ENCODE data around the gene HAUS3.

The HAUS3 gene

GRCh38 chr4:2258091-2259035 lies 16.4 kb upstream of the HAUS3 start:
- H3K36me3 ChIP-seq (ENCODE audit: control insufficient read depth, insufficient read depth, low read length): peaks cover 10% of the 10 kb centered on the region
- peak overlapping the region; percentile 33 for H3K27ac ChIP-seq (ENCODE audit: low read depth, low read length)
- no peak overlapping the region for H3K9ac ChIP-seq (ENCODE audit: low read length)
- H3K4me1 ChIP-seq (ENCODE audit: control insufficient read depth, insufficient read depth, low read length): peaks cover 36% of the 10 kb centered on the region
- peak overlapping the region; percentile 3 for H3K4me3 ChIP-seq (ENCODE audit: low read length)
- H3K27me3 ChIP-seq (ENCODE audit: control insufficient read depth, insufficient read depth, low read length): no peaks in the 10 kb centered on the region

- no peak overlapping the region for H3K9ac ChIP-seq (ENCODE audit: low read length)
- H3K27me3 ChIP-seq (ENCODE audit: control insufficient read depth, insufficient read depth, low read length): no peaks in the 10 kb centered on the region
- H3K4me3 ChIP-seq (ENCODE audit: low read length): no peak overlapping the region
- peak overlapping the region; percentile 81 for H3K27ac ChIP-seq (ENCODE audit: low read depth, low read length)
- H3K4me1 ChIP-seq (ENCODE audit: control insufficient read depth, insufficient read depth, low read length): peaks cover 34% of the 10 kb centered on the region
- peaks cover 17% of the 10 kb centered on the region for H3K36me3 ChIP-seq (ENCODE audit: control insufficient read depth, insufficient read depth, low read length)
Measured at GRCh38 chr4:2257361-2258081, 15.6 kb upstream of the HAUS3 start.

GRCh38 chr4:2256781-2257191 lies 14.9 kb upstream of the HAUS3 start:
- Histone ChIP-seq H3K27me3 (ENCODE audit: control insufficient read depth, insufficient read depth, low read length) (no peaks in the 10 kb centered on the region), H3K4me1 (ENCODE audit: control insufficient read depth, insufficient read depth, low read length) (peaks cover 34% of the 10 kb centered on the region), H3K27ac (ENCODE audit: low read depth, low read length) (peak overlapping the region; percentile 81), H3K36me3 (ENCODE audit: control insufficient read depth, insufficient read depth, low read length) (peaks cover 22% of the 10 kb centered on the region), H3K4me3 (ENCODE audit: low read length) (peak overlapping the region; percentile 23), H3K9ac (ENCODE audit: low read length) (no peak overlapping the region)

GRCh38 chr4:2256156-2256731 lies 14.3 kb upstream of the HAUS3 start:
- no peak overlapping the region for H3K9ac ChIP-seq (ENCODE audit: low read length)
- peak overlapping the region; percentile 23 for H3K4me3 ChIP-seq (ENCODE audit: low read length)
- H3K4me1 ChIP-seq (ENCODE audit: control insufficient read depth, insufficient read depth, low read length): peaks cover 34% of the 10 kb centered on the region
- H3K36me3 ChIP-seq (ENCODE audit: control insufficient read depth, insufficient read depth, low read length): peaks cover 23% of the 10 kb centered on the region
- H3K27ac ChIP-seq (ENCODE audit: low read depth, low read length): peak overlapping the region; percentile 81
- no peaks in the 10 kb centered on the region for H3K27me3 ChIP-seq (ENCODE audit: control insufficient read depth, insufficient read depth, low read length)

DNA sequence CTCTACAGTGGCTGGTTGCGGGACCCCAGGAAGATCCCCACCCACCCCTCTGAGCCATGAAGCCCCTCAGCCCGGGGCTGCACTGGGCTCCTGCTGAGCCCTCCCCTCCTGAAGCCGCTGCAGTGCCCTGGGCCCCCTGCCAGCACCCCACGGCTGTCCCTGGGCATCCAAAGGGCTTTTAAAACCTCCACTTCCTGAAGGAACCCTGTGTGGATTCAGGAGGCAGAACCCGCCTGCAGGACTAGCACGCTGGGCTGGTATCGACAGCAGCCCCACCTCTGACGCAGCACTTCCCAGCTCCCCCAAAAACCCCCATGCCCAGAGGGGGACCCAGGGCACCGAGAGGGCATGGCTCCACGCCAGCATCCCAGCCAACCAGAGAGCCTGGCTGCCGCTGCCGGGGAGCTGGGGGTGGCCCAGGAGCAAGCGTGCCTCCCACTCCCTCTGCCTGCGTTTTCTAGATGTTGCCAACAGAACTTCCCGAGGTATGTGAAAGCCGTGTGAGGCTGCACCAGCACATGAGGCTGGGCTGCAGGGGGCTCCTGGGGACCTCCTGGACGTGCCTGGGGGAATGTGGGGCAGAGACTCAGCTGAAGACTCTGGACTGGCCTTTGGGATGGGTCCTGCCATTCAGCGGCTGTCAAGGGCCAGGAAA lies 13.7 kb upstream of the HAUS3 start:
- Histone ChIP-seq H3K4me3 (ENCODE audit: low read length) (peak overlapping the region; percentile 23), H3K9ac (ENCODE audit: low read length) (no peak overlapping the region), H3K36me3 (ENCODE audit: control insufficient read depth, insufficient read depth, low read length) (peaks cover 27% of the 10 kb centered on the region), H3K27me3 (ENCODE audit: control insufficient read depth, insufficient read depth, low read length) (no peaks in the 10 kb centered on the region), H3K4me1 (ENCODE audit: control insufficient read depth, insufficient read depth, low read length) (peaks cover 34% of the 10 kb centered on the region), H3K27ac (ENCODE audit: low read depth, low read length) (peak overlapping the region; percentile 81)

- no peaks in the 10 kb centered on the region for H3K27me3 ChIP-seq (ENCODE audit: control insufficient read depth, insufficient read depth, low read length)
- peak overlapping the region; percentile 81 for H3K27ac ChIP-seq (ENCODE audit: low read depth, low read length)
- H3K36me3 ChIP-seq (ENCODE audit: control insufficient read depth, insufficient read depth, low read length): peaks cover 34% of the 10 kb centered on the region
- peaks cover 34% of the 10 kb centered on the region for H3K4me1 ChIP-seq (ENCODE audit: control insufficient read depth, insufficient read depth, low read length)
- no peak overlapping the region for H3K4me3 ChIP-seq (ENCODE audit: low read length)
- no peak overlapping the region for H3K9ac ChIP-seq (ENCODE audit: low read length)
Measured at GRCh38 chr4:2254665-2255500, 13.0 kb upstream of the HAUS3 start.

DNA sequence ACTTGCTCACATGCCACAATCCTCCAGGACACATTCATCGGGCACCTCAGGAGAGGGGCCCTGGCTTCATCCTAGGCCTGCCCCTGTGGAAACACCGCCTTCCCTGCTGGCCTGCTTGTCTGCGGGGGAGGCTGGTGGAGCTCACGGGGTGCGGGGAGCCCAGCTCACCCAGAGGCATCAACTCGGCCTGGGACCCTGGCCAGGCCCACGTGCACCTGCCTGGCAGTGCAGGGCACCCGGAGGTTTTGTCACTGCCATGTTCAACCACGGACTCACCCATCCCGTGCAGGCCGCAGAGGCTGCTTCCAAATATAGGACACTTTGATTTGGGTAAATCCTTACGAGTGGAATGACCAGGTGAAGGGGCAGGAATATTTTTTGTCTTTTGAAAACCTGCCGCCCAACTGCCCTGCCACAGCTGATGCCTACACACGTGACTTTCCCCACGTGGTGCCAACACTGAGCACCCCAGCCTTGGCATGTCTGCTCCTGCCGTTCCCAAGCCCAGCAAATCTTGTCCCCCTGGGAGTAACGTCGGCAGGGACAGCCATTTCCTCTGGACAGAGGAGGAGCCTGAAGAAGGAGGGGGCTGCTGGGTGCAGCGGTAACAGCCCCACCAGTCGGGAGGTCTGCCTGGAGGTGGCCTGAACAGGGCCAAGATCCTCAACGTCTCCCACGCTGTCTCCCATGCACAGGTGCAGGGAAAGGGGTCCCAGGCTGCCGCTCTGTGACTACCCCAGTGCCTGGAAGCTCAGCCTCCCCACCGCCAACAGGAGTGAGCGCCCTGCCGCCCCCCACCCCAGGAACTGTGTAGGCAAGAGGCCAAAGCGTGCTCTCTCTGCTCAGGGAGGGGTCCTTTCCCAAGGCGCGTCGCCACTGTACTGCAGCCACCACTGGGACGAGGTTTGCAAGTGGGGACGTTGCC lies 11.5 kb upstream of the HAUS3 start:
- H3K36me3 ChIP-seq (ENCODE audit: control insufficient read depth, insufficient read depth, low read length): peaks cover 38% of the 10 kb centered on the region
- H3K4me3 ChIP-seq (ENCODE audit: low read length): no peak overlapping the region
- H3K4me1 ChIP-seq (ENCODE audit: control insufficient read depth, insufficient read depth, low read length): peaks cover 24% of the 10 kb centered on the region
- H3K27ac ChIP-seq (ENCODE audit: low read depth, low read length): no peak overlapping the region
- H3K9ac ChIP-seq (ENCODE audit: low read length): no peak overlapping the region
- H3K27me3 ChIP-seq (ENCODE audit: control insufficient read depth, insufficient read depth, low read length): no peaks in the 10 kb centered on the region

GRCh38 chr4:2252530-2253091 lies 10.7 kb upstream of the HAUS3 start:
- H3K27ac ChIP-seq (ENCODE audit: low read depth, low read length): no peak overlapping the region
- H3K36me3 ChIP-seq (ENCODE audit: control insufficient read depth, insufficient read depth, low read length): peaks cover 38% of the 10 kb centered on the region
- H3K27me3 ChIP-seq (ENCODE audit: control insufficient read depth, insufficient read depth, low read length): no peaks in the 10 kb centered on the region
- H3K4me3 ChIP-seq (ENCODE audit: low read length): no peak overlapping the region
- H3K9ac ChIP-seq (ENCODE audit: low read length): no peak overlapping the region
- H3K4me1 ChIP-seq (ENCODE audit: control insufficient read depth, insufficient read depth, low read length): peaks cover 18% of the 10 kb centered on the region

DNA sequence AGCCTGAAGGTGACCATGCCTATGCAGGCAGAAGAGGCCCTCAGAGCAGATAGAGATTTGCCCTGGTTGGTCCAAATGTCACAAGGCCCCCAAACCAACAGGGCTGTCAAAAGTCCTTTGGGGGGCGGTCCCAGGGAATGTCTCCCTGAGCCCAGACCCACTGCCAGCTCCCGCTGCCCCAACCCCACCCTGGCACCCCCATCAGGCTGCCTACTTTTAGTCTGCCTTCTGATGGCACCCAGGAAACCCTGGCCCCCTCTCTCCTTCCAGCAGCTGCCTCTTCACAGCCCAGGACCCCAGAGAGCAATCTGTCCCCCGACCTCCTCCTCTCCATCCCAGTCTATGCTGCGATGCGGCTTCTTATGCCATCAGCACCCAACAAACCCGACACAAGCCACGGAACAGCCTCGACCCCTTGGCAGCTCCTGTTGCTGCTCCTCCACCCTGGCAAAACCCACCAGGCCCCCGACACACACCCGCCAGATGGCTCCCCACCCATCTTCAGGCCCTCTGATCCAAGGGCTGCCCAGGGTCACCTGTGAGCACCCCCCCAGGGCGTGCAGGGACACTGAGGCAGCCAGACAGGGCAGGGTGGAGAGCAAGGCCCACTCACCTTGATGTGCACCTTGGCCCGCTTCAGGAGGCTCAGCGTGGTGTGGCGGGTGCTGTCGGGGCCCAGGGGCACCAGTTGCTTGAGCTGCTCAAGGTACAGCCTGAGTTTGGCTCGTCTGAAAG lies 10.0 kb upstream of the HAUS3 start:
- Histone ChIP-seq H3K36me3 (ENCODE audit: control insufficient read depth, insufficient read depth, low read length) (peaks cover 38% of the 10 kb centered on the region), H3K4me1 (ENCODE audit: control insufficient read depth, insufficient read depth, low read length) (peaks cover 11% of the 10 kb centered on the region), H3K4me3 (ENCODE audit: low read length) (no peak overlapping the region)

DNA sequence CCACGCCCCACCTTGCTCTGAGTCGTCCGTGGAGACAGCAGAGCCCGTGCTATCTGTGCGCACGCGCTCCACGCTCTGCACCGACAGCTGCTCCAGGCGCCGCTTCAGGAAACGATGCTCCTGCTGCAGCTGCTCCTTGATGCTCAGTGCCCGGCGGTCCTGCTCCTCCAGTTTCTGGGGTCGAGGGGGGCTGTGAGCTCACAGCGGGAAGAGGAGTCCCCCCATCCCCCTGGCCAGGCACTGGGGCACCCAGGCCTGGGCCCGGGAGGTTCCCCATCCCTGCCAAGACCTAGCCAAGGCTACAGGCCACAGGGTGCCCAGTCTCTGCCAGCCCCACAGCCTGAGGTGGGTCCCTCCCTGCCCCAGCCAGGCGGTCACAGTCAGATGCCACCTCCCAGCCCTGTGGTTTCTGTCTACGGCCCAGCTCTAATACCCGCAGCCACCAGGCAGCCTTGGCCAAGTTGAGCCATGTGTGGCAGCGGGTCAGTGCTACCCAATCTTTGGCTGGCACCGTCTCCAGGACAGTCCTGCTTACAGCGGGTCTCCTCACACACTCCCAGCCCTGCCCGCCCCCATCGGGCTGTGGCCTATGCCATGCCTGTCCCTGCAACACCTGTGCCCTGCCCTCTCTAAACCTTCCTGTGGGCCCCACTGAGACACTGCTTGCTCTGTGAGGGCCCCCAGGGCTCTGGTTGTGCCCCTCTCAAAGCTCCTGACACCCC lies 9.3 kb upstream of the HAUS3 start:
- peaks cover 38% of the 10 kb centered on the region for H3K36me3 ChIP-seq (ENCODE audit: control insufficient read depth, insufficient read depth, low read length)
- no peak overlapping the region for H3K27ac ChIP-seq (ENCODE audit: low read depth, low read length)
- H3K4me3 ChIP-seq (ENCODE audit: low read length): no peak overlapping the region
- H3K9ac ChIP-seq (ENCODE audit: low read length): no peak overlapping the region
- peaks cover 4% of the 10 kb centered on the region for H3K4me1 ChIP-seq (ENCODE audit: control insufficient read depth, insufficient read depth, low read length)
- H3K27me3 ChIP-seq (ENCODE audit: control insufficient read depth, insufficient read depth, low read length): no peaks in the 10 kb centered on the region

More for the DNA sequence above, 10.0 kb upstream of the HAUS3 start:
- Histone ChIP-seq H3K9ac (ENCODE audit: low read length) (no peak overlapping the region), H3K27ac (ENCODE audit: low read depth, low read length) (no peak overlapping the region), H3K27me3 (ENCODE audit: control insufficient read depth, insufficient read depth, low read length) (no peaks in the 10 kb centered on the region)

All from rectal smooth muscle tissue (tissue), 1 donor.